ENCODE data around the gene KIAA0930. TPM values are rescaled to one million over a fixed set of nuclear protein-coding genes. Genes with fewer than 3 reads are reported as not detected.
A peak's percentile ranks its signal among the peaks of the same experiment; 100 is the strongest.

Gene KIAA0930
- total and polyA plus RNA-seq, 2 of the 4 experiments (the other 2 are of a cell fraction): 25.3 to 34.1 TPM

DNA sequence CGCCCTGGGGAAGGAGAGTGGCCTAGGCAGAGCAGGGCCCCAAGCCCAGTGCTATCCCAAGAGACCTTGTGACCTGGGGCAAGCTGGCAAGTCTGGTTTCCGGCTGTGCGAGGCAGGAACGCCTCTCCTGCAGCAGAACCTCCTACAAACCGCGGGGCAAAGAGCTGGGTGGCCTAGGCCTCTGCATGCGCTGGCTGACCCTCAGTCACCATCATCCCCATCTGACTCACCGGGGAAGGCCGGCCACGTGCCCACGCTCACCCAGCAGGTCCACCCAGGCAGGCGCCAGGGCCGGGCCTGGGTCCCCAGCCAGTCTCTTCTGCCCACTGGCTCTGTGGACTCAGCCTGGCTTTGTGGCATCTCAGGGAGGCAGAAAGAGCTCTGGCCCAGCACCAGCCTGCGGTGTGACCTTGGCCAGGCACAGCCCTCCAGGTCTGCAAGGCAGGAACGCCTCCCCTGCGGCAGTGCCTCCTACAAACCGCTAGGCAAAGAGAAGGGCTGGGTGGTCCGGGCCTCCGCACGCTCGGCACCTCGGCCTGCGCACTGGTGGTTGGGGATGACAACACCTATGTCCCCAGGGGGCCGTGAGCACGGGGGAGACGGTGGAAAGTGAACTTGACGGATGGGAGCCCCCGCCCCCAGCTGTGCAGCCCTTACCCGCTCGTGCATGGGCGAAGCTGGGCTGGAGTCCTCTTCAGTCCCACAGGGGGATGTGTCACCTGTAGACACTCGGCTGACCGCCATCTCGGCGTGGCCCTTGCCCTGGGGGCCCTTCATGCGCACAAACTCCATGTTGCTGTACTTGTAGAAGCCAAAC, 38.2 kb downstream of the KIAA0930 start:
- no TSS peak for BruUV-seq (replicated peaks)
- TF ChIP-seq MAFK (IDR thresholded peaks at IDR 0.05; ENCODE audit: low read depth, low read length): no peak
- TF ChIP-seq SMC3 (IDR thresholded peaks at IDR 0.05; ENCODE audit: low read depth, low read length): no peak
- TF ChIP-seq FOS (IDR thresholded peaks at IDR 0.05; ENCODE audit: low read depth, low read length): 0 out of 2 replicates have a peak, but pooled peaks have one; percentile 6
- no peak for TF ChIP-seq BHLHE40 (IDR thresholded peaks at IDR 0.05; ENCODE audit: low read depth, low read length)
- TF ChIP-seq RAD21 (IDR thresholded peaks at IDR 0.05; ENCODE audit: low read length): no peak
- no peak for TF ChIP-seq NFE2L2 (IDR thresholded peaks at IDR 0.05; ENCODE audit: low read depth, low read length)
- dilution Hi-C loops (cut with HindIII; ENCODE audit: low sequenced_read_pairs, unreplicated experiment): no loop called here

More for the DNA sequence above, 38.2 kb downstream of the KIAA0930 start:
- H3K9me1 ChIP-seq (ENCODE audit: insufficient read depth, low read length): peaks cover 15% of the 10 kb centered on the region
- H3K27me3 ChIP-seq (ENCODE audit: control insufficient read depth, insufficient read depth, low read length): no peaks in the 10 kb centered on the region
- H3K27ac ChIP-seq (ENCODE audit: insufficient read depth, low read length): peak overlapping the region; percentile 38; the same call in 1 of the 2 replicates
- no peaks in the 10 kb centered on the region for H3K9me3 ChIP-seq (ENCODE audit: control insufficient read depth, insufficient read depth, low read length)
- H2AFZ ChIP-seq (replicated peaks; ENCODE audit: low read length, poor library complexity): peak overlapping the region; percentile 38
- H3K9ac ChIP-seq (ENCODE audit: low read depth, low read length): no peak overlapping the region
- peak overlapping the region; percentile 94 for H2BK120ac ChIP-seq (ENCODE audit: low read depth, low read length)
- H3K4me2 ChIP-seq (ENCODE audit: low read depth, low read length): no peak overlapping the region
- H2BK15ac ChIP-seq (ENCODE audit: low read depth, low read length): peak overlapping the region; percentile 8; the same call in 1 of the 3 replicates
- ChIA-PET CTCF (no interaction called here), POLR2A (ENCODE audit: unreplicated experiment) (no interaction called here)
- ATAC-seq (ENCODE audit: low read depth): no peak
- H3K4me3 ChIP-seq (ENCODE audit: insufficient read depth, low read depth, low read length): no peak overlapping the region
- H3K23ac ChIP-seq (ENCODE audit: low read depth, low read length): peak overlapping the region; percentile 55
- H3K4me1 ChIP-seq (ENCODE audit: control insufficient read depth, insufficient read depth, low read length): peaks cover 21% of the 10 kb centered on the region
- peak overlapping the region; percentile 93 for H4K91ac ChIP-seq (ENCODE audit: insufficient read depth, low read depth, low read length)
- H4K20me1 ChIP-seq (ENCODE audit: insufficient read depth, low read length): peaks cover 24% of the 10 kb centered on the region
- WGBS, 2 experiments (ENCODE audit: extremely low coverage in 2 of 2, insufficient read length in 1 of 2): 96% methylated on average over 13 of the region's 36 CpGs; no CpG with 5 or more reads in 1 of the 2 experiments
- H2AK9ac ChIP-seq (replicated peaks; ENCODE audit: low read depth, low read length, poor library complexity): peak overlapping the region; percentile 89
- intact Hi-C loops (cut with micrococcal nuclease) (loop anchor here (5.0 kb wide), 1 partner anchor 100 kb away; no protein-coding TSS in a partner anchor), in situ Hi-C loops (cut with MboI; ENCODE audit: low sequenced_read_pairs) (no loop called here)
- H2BK20ac ChIP-seq (ENCODE audit: low read depth, low read length): peak overlapping the region; percentile 23
- peak overlapping the region; percentile 14; the same call in 1 of the 2 replicates for H4K5ac ChIP-seq (ENCODE audit: low read depth, low read length)
- H3K14ac ChIP-seq (replicated peaks; ENCODE audit: low read depth, low read length): peak overlapping the region; percentile 75
- H3K36me3 ChIP-seq (ENCODE audit: control insufficient read depth, insufficient read depth, low read length): peaks cover 51% of the 10 kb centered on the region
- H2BK5ac ChIP-seq (ENCODE audit: low read depth, low read length, poor library complexity, severe bottlenecking): peak overlapping the region; percentile 46
- peak overlapping the region; percentile 97 for H2AK5ac ChIP-seq (ENCODE audit: low read depth, low read length)
- H4K8ac ChIP-seq (ENCODE audit: low read depth in 2 of 2, low read length in 2 of 2): peak overlapping the region in 1 of 2 experiments; percentile 68; a peak in 2 of 4 replicates
- H3K79me1 ChIP-seq (ENCODE audit: low read depth in 1 of 2, low read length in 2 of 2): peaks cover 0 to 22% of the 10 kb centered on the region in 2 experiments; a peak in 3 of 4 replicates
- peak overlapping the region; percentile 48 for H3K18ac ChIP-seq (ENCODE audit: low read depth, low read length)
- H3K56ac ChIP-seq (ENCODE audit: extremely low read depth, insufficient read depth, low read length): no peak overlapping the region
- peak; percentile 32 for DNase-seq
- peak overlapping the region; percentile 91 for H3K4ac ChIP-seq (ENCODE audit: low read depth, low read length)
